Ishikawa (cell line): ENCODE measurements around the gene NYNRIN.

Source experiments
- CEBPB ChIP-seq: IDR thresholded peaks from 2 replicates; pipeline ENCODE4 v1.6.1; 2012
- CREB1 ChIP-seq: IDR thresholded peaks from 2 replicates; pipeline ENCODE4 v1.6.1; 2012; ENCODE audit warnings: low read depth
- EGR1 ChIP-seq: IDR thresholded peaks from 2 replicates; pipeline ENCODE4 v1.6.1; 2012
- EP300 ChIP-seq: IDR thresholded peaks from 2 replicates; pipeline ENCODE4 v1.6.1; 2012; ENCODE audit warnings: borderline replicate concordance
- FOXM1 ChIP-seq: IDR thresholded peaks from 2 replicates; pipeline ENCODE4 v1.6.1; 2012; ENCODE audit warnings: low read depth, borderline replicate concordance
- MAX ChIP-seq: IDR thresholded peaks from 2 replicates; pipeline ENCODE4 v1.6.1; 2012
- NFIC ChIP-seq: IDR thresholded peaks from 2 replicates; pipeline ENCODE4 v1.6.1; 2012
- RAD21 ChIP-seq: IDR thresholded peaks from 2 replicates; pipeline ENCODE4 v1.6.1; 2012; ENCODE audit warnings: low read depth
- REST ChIP-seq: IDR thresholded peaks from 2 replicates; pipeline ENCODE4 v1.6.1; 2012; ENCODE audit warnings: low read depth, mild to moderate bottlenecking
- TAF1 ChIP-seq: IDR thresholded peaks from 2 replicates; pipeline ENCODE4 v1.6.1; 2012; ENCODE audit warnings: low read depth, mild to moderate bottlenecking
- TCF12 ChIP-seq: IDR thresholded peaks from 2 replicates; pipeline ENCODE4 v1.6.1; 2012; ENCODE audit warnings: low read depth
- TEAD4 ChIP-seq: IDR thresholded peaks from 2 replicates; pipeline ENCODE4 v1.6.1; 2012
- USF1 ChIP-seq: IDR thresholded peaks from 2 replicates; pipeline ENCODE4 v1.6.1; 2012
- YY1 ChIP-seq: IDR thresholded peaks from 2 replicates; pipeline ENCODE4 v1.6.1; 2012; ENCODE audit warnings: low read depth
- ZBTB7A ChIP-seq: IDR thresholded peaks from 2 replicates; pipeline ENCODE4 v1.6.1; 2012; ENCODE audit warnings: low read depth

NYNRIN gene

DNA sequence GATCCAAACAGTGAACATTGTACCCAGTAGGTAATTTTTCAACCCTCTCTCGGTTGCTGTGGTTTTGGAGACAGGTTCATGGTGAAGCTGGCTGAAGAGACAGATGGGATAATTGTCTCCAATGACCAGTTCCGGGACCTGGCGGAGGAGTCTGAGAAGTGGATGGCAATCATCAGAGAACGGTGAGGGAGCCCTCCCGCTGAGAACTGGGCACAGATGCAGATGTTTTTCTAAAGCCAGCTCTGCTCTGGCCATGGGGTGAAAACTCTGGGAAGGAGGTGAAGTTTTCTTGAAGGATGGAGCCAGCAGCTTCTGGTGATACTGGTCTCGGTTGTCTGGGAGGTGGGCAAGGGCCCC is 37.2 kb downstream of the NYNRIN start:
- no peak for TF ChIP-seq YY1
- no peak for TF ChIP-seq TEAD4
- no peak for TF ChIP-seq MAX
- TF ChIP-seq USF1 = no peak
- TF ChIP-seq CEBPB = no peak
- TF ChIP-seq REST = no peak
- TF ChIP-seq CREB1 = no peak
- TF ChIP-seq NFIC = no peak
- TF ChIP-seq RAD21 = no peak
- no peak for TF ChIP-seq TAF1
- TF ChIP-seq EGR1 = no peak
- no peak for TF ChIP-seq FOXM1

DNA sequence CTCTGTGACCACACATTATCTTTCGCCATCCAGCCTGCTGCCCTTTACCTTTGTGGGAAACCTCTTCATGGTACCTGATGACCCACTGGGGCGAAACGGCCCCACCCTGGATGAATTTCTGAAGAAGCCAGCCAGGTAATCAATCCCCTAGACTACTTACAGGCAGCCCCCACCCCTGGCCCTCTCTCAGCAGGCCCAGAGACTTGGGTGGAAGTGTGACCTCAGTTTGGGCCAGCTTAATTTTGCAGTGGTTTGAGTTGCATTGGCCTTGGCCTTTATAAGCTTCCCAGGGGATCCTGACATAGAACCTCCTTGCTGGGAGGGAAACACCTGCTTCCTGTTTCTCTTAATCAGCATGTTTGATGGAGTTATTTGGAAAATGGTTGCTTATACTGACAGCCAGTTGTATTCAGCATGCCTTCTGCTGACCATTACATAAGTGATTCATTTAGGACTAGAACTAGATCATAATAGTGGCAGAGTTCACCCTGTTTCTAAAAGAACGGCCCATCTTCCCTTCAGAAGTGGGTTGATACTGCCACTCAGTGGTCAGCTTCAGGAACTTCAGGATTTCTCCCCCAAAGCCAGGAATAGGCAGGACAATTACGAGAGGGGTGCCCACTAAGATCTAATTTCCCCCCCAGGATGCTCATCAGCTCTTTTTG is 37.7 kb downstream of the NYNRIN start:
- peak; percentile 81 for TF ChIP-seq RAD21
- no peak for TF ChIP-seq USF1

- TF ChIP-seq MAX (no peak), TAF1 (no peak), EP300 (no peak), RAD21 (no peak)
These were observed 38.4 kb downstream of the NYNRIN start for GRCh38 chr14:24437020-24437735.

DNA sequence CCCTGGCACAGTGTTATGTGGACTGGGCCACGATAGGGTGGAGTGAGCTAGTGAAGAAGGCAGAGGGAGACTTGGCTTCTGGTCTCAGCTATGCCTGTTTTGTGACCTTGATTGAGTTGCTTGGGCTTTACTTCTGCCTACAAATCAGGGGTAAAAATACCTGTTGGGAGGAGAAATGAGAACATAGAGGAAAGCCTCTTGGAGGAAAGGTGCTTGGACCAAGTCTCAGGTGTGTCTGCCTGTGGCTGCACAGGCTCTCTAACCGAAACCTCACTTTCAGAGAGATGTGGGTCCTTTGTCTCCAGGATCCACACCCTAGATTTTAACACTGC is 38.9 kb downstream of the NYNRIN start:
- TF ChIP-seq ZBTB7A (no peak), CEBPB (no peak), EP300 (no peak), TCF12 (no peak), NFIC (no peak), TAF1 (no peak), TEAD4 (no peak), EGR1 (no peak), REST (no peak), CREB1 (no peak)

GRCh38 chr14:24438223-24439097 is 39.7 kb downstream of the NYNRIN start:
- no peak for TF ChIP-seq USF1
- TF ChIP-seq YY1 = no peak
- TF ChIP-seq ZBTB7A = no peak
- TF ChIP-seq NFIC = no peak
- TF ChIP-seq EP300 = no peak
- TF ChIP-seq TCF12 = no peak
- TF ChIP-seq TEAD4 = no peak
- TF ChIP-seq FOXM1 = no peak
- TF ChIP-seq REST = no peak
- no peak for TF ChIP-seq CREB1
- no peak for TF ChIP-seq MAX
- TF ChIP-seq RAD21 = no peak
- TF ChIP-seq CEBPB = no peak
- TF ChIP-seq EGR1 = no peak
- TF ChIP-seq TAF1 = no peak
